Measurements from ENCODE around the gene MAN1A2.
"Not testable (repeated sequence)": the region's sequence is repeated elsewhere in the genome, so short reads cannot be mapped to it uniquely, and the experiment has no call there.

MAN1A2 gene

DNA sequence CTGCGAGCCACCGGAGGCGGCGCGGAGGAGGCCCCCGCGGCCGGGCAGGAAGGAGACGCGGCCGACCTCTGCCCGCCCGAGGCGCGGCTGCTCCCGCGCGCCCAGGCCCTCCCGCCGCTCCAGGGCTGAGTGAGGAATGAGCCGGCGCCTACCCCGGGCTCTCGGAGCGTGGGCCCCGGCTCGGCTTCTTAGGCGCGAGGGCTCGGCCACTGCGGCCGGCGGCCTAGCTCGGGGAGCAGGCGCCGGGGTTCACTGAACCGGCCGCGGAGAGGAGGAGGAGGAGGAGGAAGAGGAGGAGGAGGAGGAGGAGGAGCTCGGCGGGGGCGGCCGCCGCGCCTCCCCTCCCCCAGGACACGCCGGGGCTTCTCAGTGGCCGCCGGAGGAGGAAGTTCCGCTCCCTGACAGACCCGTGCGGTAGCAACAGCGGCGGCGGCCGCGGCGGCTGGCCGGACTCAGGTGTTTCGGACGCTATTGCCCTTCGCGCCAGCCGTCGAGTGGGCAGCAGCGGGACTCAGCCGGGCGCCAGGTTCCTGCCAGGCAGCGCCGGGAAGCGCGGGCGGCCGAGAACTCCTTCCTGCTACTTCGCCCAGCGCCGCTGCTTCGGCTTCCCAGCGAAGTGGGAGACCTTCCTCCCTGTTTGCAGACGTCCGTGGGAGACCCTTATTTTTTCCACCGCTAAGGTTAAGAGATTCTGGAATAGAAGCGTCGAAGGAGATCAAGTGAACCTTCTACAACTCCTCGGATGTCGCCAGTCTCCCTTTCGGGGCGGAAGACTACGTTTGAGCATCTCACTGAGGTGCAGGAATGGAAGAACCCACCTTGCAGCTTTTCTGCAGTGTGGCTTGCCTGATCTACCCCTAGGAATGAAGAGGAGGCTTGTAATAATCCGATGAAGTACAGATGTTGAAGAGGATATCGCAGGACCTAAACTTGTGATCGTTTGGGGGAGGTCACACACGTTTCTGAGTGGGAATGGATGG lies at the start of gene MAN1A2:
Gene MAN1A2, plus strand, starts transcription at position 404 of the 980 bp plus-strand sequence. CDS start 735 bp downstream, outside the sequence.
- peak; percentile 78 for DNase-seq (ENCODE audit: low read depth)

DNA sequence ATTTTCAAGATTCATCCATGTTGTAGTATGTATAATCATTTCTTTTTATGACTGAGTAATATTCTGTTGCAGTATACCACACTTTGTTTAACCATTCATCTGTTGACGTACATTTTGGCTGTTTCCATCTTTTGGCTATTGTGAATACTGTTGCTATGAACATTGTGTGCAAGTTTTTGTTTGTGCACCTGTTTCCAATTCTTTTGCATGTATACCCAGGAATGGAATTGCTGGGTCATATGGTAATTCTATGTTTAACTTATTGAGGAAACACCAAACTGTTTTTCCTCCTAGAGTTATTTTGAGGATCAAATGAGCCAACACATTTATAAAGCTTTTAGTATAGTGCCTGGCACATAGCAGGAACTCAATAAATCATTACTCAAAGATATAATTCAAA lies 49.2 kb upstream of the MAN1A2 start:
- no peak for DNase-seq (ENCODE audit: low read depth)

DNA sequence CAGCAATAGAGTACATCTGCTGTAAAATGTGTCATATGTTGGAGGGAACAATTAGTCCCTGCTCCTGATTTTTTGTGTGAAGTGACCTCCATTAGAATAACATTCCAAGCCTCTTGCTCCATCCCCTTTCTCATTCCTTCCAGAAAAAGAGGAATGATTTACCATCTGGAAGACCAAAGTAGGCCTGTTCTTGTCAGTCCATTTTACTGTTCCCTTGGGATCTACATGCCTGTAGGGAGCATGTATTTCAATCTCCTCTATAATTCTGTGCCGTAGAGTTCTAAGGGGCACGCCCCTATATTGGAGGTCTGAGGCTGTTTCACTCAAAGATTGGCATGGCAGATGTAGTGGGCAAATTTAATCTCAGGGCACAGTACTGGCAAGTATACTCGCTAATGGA lies 48.8 kb upstream of the MAN1A2 start:
- DNase-seq (ENCODE audit: low read depth), result no peak

DNA sequence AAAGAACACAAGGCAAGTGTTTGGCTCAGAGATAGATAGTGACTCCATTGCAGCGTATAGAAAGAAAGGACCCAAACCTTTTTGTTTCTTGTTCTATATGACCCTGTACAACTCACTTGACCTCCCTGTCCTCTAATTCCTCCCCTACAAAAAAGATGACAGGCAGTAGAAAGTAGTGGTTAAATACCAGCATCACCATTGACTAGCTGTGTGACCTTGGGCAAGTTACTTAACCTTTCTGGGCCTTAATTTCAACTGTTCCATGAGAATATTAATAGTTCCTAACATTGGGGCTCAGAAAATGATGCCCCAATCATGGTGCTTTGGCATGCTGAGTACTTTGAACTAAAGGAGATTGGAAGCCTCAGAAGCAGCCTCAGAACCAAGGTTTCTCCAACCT lies 46.7 kb upstream of the MAN1A2 start:
- DNase-seq (ENCODE audit: low read depth), result no peak

DNA sequence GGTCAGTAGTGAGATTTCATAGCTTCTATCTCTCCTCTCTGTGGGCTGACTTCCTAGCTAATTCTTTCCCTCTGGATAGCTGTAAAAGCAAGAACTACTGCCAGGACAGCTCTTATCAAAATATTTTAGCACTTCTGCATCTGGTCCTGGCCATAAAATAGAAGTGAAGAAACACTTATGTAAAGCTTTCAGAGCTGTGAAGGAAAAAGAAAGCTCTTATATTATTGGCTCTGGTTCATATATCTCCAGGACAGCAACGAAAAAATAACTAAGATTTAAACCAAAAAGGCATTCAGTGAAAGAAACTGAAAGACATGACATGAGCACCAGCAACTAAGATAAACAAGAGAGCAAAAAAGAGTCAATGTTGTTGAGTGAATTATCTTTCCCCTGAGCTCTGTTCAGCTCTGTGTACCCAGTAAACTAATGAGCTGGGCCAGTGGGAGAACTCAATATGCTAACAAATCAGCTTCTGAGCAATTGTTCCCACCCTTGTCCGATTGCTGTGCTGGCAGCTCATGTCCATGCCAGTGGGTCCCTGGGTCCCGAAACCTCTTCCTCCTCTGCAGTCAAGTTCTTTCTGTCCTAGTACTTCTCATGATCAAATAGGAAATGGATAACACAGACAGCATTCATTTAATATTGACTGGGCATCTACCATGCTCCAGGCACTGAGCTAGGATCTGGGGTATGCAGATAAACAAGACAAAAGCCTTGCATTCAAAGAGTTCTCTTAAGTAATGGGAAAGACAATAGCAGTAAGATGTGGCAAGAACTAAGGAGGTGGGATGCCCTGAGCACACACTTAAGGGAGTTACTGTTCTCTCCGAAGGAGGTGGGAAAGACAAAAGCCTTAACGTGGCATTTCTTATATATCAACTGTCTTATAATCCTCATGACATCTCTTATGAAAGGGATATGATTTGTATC lies 45.3 kb upstream of the MAN1A2 start:
- no peak for DNase-seq (ENCODE audit: low read depth)

DNA sequence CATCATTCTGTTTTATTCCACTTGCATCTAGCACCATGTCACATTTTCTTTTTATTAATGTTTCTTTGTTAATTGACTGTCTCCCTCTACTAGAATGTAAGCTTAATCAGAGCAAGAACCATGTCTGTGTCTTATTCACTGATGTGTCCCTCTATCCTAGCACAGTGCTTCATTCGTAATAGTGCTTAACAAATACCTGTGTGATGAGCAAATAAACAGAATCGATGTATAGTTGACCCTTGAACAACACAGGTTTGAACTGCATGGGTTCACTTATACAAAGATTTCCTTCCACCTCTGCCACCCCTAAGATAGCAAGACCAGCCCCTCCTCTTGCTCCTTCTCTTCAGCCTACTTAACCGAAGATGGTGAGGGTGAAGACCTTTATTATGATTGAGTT lies 42.9 kb upstream of the MAN1A2 start:
- DNase-seq (ENCODE audit: low read depth), result no peak

DNA sequence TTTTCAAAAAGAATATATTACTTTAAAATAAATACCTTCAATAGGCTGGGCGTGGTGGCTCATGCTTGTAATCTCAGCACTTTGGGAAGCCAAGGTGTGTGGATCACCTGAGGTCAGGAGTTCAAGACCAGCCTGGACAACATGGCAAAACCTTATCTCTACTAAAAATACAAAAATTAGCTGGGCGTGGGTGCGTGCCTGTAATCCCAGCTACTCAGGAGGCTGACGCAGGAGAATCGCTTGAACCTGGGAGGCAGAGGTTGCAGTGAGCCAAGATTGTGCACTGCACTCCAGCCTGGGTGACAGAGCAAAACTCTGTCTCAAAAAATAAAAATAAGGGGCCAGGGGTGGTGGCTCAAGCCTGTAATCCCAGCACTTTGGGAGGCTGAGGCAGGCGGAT lies 41.2 kb upstream of the MAN1A2 start:
- DNase-seq (ENCODE audit: low read depth), result not testable (repeated sequence)

DNA sequence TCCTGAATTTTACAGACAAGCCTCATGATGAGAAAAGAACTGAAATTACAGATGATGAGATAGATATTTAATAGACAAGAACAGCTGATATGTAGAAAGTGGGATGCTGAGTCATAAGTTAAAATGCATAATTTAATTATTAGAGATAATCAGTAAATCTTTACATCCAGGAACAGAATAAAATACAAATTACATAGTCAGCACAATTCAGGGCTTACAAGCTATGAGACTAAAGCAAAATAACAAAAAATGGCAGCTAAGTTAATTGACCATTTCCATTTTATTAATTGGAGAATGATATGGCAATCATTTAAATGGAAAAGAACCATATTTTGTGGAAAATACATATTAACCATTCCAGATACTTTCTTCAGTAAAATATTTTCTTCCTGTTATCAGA lies 40.2 kb upstream of the MAN1A2 start:
- DNase-seq (ENCODE audit: low read depth), result no peak

DNA sequence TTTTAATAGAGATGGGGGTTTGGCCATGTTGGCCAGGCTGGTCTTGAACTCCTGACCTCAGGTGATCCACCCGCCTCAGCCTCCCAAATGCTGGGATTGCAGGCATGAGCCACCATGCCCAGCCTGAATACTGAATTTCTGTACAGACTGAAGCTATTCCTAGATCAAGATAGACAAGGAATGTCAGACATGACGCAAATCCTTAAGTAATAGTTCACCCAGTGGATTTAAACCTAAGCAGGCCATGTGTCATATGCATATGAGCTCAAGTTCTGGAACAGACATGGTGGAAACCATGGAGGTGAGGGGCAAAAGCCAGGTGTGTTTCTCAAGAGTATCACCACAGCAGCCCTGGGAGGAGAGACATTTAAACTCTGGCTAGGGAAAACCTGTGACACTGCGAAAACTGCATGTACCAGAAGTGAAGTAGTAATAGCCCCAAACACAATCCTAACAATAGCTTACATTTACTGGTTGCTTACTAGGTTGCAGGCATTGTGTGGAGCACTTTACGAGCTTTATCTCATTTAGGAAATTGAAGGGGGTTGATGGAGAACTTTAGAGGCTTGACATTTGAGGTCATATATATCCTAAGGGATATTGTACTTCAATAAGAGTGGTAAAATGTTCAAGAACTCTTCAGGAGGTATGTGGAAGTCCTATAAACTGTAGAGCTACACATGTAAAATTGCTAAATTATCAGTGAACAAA lies 31.7 kb upstream of the MAN1A2 start:
- DNase-seq (ENCODE audit: low read depth), result no peak

DNA sequence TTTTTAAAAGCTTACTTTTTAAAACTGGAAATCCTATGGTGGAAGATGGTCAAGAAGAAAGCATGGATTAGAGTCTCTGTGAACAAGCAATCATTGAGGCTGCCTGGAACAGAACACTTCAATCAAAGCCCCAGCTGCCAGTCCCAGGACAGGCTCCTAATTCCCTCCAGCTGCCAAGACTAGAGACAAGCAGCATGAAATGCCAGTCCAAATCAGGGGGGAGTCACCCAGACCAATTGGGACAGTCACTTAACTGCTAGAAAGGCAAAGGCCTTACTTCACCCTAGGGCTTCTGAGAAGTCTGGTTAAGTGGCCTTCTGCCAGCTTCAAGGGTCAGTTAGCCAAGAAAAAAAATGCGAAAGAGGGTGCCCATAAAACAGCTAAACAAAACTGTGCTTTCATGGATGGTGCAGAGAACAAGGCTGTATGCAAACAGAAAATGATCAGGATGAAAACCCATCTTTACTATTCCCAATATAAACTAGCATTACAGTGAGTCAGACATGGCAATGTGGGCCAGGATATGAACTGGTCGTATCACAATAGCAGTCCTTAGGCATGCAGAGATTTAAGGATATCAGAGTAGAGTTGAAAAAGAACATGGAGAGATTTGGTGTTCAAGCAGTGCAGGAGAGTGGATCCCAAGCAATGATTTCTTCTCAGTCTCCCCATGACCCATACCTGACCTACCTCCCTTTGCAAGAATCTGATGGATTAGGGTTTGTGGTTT lies 31.0 kb upstream of the MAN1A2 start:
- peak; percentile 18 for DNase-seq (ENCODE audit: low read depth)

DNA sequence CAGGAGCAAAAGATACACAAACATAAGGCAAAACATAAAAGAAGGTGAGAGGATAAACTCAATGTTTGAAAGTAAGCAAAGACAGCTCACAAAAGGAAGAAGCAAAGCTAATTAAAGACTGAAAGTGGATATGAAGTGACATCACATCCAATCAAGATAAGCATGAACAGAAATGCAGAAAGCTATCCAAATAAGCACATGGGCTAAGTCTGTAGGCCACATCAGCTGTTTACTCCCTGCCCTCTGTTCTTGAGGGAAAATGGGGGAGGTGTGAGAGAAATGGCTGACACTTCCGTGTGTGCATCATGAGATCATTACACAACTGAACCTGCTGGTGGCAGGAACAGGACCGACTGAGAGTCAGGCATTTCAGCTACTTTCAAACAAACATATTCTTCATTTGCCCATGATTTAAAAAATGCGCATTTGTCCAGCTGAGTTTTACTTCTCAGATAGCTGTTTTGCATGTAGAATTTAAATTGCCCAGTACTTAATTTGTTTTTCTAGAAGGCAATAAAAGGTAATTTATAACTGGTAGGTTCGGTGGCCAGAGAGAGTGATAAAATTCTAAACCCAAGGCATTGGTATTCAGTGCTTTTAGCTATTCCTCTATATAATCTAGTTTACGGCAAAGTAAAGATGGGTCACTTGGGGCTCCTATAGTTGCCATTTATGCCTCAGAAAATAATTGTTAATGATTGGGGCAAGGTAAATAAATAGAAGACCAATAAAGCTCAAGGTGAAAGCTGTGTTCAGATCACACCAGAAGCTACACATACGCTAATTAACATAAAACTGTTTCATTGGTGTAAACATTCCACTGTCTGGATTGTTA lies 27.2 kb upstream of the MAN1A2 start:
- peak; percentile 51 for DNase-seq (ENCODE audit: low read depth)

DNA sequence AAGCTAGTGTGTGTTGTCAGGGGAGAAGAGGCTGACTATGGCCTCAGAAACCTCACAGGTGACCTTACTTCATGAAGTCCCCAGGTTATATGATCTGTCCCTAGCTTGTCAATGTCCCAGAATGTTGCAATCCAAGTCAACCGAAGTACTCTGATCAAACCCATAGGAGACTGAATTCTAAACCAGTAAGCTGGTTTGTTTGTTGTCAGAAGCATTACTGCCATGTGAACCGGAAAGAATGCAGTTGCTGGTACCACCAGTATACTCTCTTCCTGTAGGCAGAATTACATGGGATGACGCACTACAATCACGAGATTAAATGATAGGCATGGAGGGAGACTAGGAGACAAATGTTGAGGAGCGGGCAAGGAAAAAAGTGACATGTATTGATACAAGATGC lies 26.1 kb upstream of the MAN1A2 start:
- no peak for DNase-seq (ENCODE audit: low read depth)

DNA sequence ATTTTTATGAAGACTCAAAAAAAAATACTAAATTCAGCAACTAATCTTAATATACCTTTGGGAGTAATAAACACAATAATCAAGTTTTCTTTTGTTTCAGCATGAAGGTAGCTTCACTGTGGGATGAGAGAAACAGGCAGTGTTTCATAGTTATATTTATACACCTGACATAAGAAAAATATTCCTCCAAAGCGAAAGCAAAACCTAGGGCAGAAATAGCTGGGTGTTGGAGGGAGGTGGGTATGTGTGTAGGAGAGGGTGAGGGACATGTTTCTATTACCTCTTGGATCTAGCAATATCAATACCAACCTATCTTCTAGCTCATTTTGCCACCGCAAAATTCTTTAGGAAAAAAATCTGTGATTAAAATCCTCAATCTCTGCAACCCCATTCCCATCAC lies 24.9 kb upstream of the MAN1A2 start:
- no peak for DNase-seq (ENCODE audit: low read depth)

DNA sequence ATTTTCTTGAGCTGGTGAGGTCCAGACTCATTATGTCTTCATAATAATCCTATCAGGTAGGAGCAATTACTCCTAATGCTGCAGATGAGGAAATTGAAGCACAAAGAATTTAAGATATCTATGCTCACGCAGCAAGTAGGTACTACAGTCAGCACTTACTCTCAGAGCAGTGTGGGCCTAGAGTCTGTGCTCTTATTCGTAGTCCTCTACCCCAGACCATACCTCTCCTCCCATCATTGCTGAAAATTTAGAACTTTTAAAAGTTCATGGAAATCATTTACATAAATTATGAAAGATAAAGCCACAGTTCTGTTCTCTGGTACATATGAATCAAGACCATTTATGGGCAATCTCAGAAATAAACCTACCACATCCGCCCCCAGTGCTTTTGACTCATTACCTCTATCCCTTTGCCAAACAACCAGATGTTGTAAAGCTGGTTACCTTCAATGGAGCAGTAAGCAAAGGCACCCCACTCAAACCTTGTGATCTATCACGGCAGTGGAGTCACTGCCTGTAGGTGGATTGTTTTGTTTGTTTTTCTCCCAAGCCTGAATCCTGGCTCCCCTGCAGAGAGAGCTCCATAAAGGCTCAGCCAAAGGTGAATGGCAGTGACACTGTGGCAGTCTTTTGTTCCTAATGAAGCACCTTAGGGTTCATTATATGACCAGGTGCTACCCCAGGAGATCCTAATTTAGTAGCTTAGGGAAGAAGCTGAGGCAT lies 20.9 kb upstream of the MAN1A2 start:
- DNase-seq (ENCODE audit: low read depth), result peak; percentile 46

DNA sequence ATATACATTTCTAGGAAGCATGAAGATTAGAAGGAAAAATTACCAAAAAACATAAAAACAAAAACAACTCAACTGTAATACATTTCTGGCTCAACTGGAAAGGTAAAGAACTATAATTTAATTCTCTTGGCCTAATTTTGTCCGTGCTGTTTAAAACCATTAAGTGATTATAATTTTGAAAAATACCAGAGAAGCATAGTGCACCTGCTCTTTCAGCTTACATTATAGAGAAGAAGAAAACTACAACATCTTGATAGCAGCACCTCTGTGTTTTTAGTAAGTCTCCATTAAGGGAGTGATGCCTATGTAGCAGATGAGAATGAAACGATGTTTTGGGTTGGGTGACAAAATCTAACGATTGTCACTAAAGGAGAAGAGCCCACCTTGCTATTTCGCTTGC lies 19.3 kb upstream of the MAN1A2 start:
- DNase-seq (ENCODE audit: low read depth), result no peak

DNA sequence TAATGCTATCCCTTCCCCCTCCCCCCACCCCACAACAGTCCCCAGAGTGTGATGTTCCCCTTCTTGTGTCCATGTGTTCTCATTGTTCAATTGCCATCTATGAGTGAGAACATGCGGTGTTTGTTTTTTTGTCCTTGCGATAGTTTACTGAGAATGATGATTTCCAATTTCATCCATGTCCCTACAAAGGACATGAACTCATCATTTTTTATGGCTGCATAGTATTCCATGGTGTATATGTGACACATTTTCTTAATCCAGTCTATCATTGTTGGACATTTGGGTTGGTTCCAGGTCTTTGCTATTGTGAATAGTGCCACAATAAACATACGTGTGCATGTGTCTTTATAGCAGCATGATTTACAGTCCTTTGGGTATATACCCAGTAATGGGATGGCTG lies 14.6 kb upstream of the MAN1A2 start:
- not testable (repeated sequence) for DNase-seq (ENCODE audit: low read depth)

DNA sequence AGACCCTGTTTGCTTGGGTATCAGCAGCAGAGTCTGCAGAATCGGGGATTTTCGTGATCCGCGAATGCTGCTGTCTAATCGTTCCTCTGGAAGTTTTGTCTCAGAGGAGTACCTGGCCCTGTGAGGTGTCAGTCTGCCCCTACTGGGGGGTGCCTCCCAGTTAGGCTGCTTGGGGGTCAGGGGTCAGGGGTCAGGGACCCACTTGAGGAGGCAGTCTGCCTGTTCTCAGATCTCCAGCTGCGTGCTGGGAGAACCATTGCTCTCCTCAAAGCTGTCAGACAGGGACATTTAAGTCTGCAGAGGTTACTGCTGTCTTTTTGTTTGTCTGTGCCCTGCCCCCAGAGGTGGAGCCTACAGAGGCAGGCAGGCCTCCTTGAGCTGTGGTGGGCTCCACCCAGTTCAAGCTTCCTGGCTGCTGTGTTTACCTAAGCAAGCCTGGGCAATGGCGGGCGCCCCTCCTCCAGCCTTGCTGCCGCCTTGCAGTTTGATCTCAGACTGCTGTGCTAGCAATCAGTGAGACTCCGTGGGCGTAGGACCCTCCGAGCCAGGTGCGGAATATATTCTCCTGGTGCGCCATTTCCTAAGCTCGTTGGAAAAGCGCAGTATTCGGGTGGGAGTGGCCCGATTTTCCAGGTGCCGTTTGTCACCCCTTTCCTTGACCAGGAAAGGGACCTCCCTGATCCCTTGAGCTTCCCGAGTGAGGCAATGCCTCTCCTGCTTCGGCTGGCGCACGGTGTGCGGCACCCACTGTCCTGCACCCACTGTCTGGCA lies 9.2 kb upstream of the MAN1A2 start:
- DNase-seq (ENCODE audit: low read depth), result not testable (repeated sequence)

DNA sequence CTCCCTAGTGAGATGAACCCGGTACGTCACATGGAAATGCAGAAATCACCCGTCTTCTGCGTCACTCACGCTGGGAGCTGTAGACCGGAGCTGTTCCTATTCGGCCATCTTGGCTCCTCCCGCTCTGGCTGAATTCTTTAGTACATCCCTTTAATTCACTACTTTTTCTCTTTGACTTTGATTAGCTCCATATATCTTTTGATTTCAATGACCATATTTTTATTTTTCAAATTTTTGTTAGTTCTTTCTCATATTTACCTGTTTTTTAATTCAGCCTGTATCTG lies 8.7 kb upstream of the MAN1A2 start:
- not testable (repeated sequence) for DNase-seq (ENCODE audit: low read depth)
